K562 (cell line): ENCODE data around the gene G6PC1. TPM values are rescaled to one million over a fixed set of nuclear protein-coding genes. Genes with fewer than 3 reads are reported as not detected.

ENCODE experiments used
- ATAC-seq: fragments of 200-7000 bp; cut with Tn5 transposase; 3 replicates; pipeline ENCODE4 v1.9.1; 2020; ENCODE audit warnings: moderate library complexity
- BruUV-seq: library from RNA; stranded (reverse); fragments of 400-500 nt; replicated peaks from 2 replicates; lab custom pipeline; 2021; lab: Mats Ljungman, UMichigan
- CTCF ChIA-PET: fragments of 300-600 bp; formaldehyde crosslinking; extraction: SDS; loops from one replicate; lab custom pipeline; 2021; ENCODE audit warnings: low intra/inter-chr PET ratio; lab: Yijun Ruan, JAX
- POLR2A ChIA-PET: fragments of 300-600, 350-650 bp; sonication (Branson Sonifier 250); formaldehyde crosslinking; extraction: SDS; loops from one replicate; lab custom pipeline; 2021; ENCODE audit warnings: antibody characterized with exemption, inconsistent platforms; lab: Yijun Ruan, JAX
- DNase-seq, 4 experiments: peaks; one replicate each; pipeline versions ENCODE4 v3.0.0 to v3.0.0-alpha.2; 2011 to 2018; ENCODE audit warnings: low spot score in 3 of 4, mixed read lengths in 3 of 4; ENCODE audit errors: extremely low read depth in 1 of 4
- FAIRE-seq: peaks from 2 replicates; lab custom pipeline; 2011; peaks lifted over from hg19 to GRCh38; lab: Jason Lieb, UNC
- H2AFZ ChIP-seq: 2 replicates; pipeline ENCODE4 v1.6.0; 2011; ENCODE audit warnings: low read depth, low read length, control low read depth, inconsistent platforms
- H3K27ac ChIP-seq: fragments of 200-600 bp; 3 replicates; pipeline ENCODE4 v1.8.0; 2011; ENCODE audit warnings: low read depth, mild to moderate bottlenecking, control low read depth, inconsistent platforms, low read length, moderate library complexity, mixed read lengths; ENCODE audit errors: extremely low read depth
- H3K27me3 ChIP-seq, 2 experiments: fragments of 300-600 bp in 1 of 2; 2 replicates in 1 of 2; 3 replicates in 1 of 2; pipeline versions ENCODE4 v1.6.0 to v1.8.0; 2011; ENCODE audit warnings: inconsistent platforms in 2 of 2, low read length in 2 of 2, mild to moderate bottlenecking in 1 of 2, mixed read lengths in 1 of 2, moderate library complexity in 1 of 2; ENCODE audit not compliant: control insufficient read depth in 2 of 2, insufficient read depth in 2 of 2
- H3K36me3 ChIP-seq: fragments of 300-600 bp; 3 replicates; pipeline ENCODE4 v1.8.0; 2011; ENCODE audit warnings: mild to moderate bottlenecking, low read length, inconsistent platforms; ENCODE audit not compliant: control insufficient read depth, insufficient read depth
- H3K4me1 ChIP-seq, 2 experiments: fragments of 200-600 bp in 1 of 2; replicated peaks in 1 of 2; 2 replicates in 1 of 2; 3 replicates in 1 of 2; pipeline versions ENCODE4 v1.5.1 to v1.8.0; 2011; ENCODE audit warnings: inconsistent platforms in 2 of 2, low read length in 2 of 2, mild to moderate bottlenecking in 1 of 2, mixed read lengths in 1 of 2, moderate library complexity in 1 of 2; ENCODE audit not compliant: control insufficient read depth in 2 of 2, insufficient read depth in 2 of 2
- H3K4me2 ChIP-seq: 2 replicates; pipeline ENCODE4 v1.6.1; 2011; ENCODE audit warnings: low read length, control low read depth, inconsistent platforms, mixed read lengths; ENCODE audit not compliant: insufficient read depth
- H3K4me3 ChIP-seq: fragments of 200-600 bp; sonication (generic), shearing (Covaris generic); 2 replicates; pipeline ENCODE4 v1.5.1; 2016; ENCODE audit warnings: control low read depth, inconsistent platforms
- H3K79me2 ChIP-seq: fragments of 200-600 bp; 3 replicates; pipeline ENCODE4 v1.8.0; 2011; ENCODE audit warnings: low read length, inconsistent platforms; ENCODE audit not compliant: control insufficient read depth, insufficient read depth
- H3K9ac ChIP-seq, 2 experiments: 2 replicates each; pipeline versions ENCODE4 v1.6.0 to v1.6.1; 2011; ENCODE audit warnings: low read depth in 2 of 2, low read length in 2 of 2, control low read depth in 1 of 2, inconsistent platforms in 1 of 2, mild to moderate bottlenecking in 1 of 2, mixed read lengths in 1 of 2; ENCODE audit not compliant: insufficient read depth in 1 of 2
- H3K9me1 ChIP-seq: one replicate; pipeline ENCODE4 v1.6.0; 2011; ENCODE audit warnings: inconsistent platforms, mild to moderate bottlenecking, low read length, moderate library complexity; ENCODE audit not compliant: control insufficient read depth, insufficient read depth
- H3K9me3 ChIP-seq: replicated peaks from 2 replicates; pipeline ENCODE4 v1.5.1; 2011; ENCODE audit warnings: low read depth, low read length, inconsistent platforms; ENCODE audit not compliant: control insufficient read depth, insufficient read depth
- H4K20me1 ChIP-seq: replicated peaks from 2 replicates; pipeline ENCODE4 v1.6.1; 2011; ENCODE audit warnings: low read length, inconsistent platforms, mixed read lengths; ENCODE audit not compliant: control insufficient read depth, insufficient read depth
- ETV6 ChIP-seq, 3 experiments: fragments of 150-350 bp in 1 of 3; sonication (generic) in 1 of 3; formaldehyde crosslinking in 1 of 3; IDR thresholded peaks; 2 replicates each; pipeline versions ENCODE4 v1.6.1 to v1.8.0; 2014 to 2022; ENCODE audit warnings: borderline replicate concordance in 2 of 3, low read depth in 2 of 3, antibody characterized with exemption in 1 of 3, low read length in 1 of 3, mild to moderate bottlenecking in 1 of 3, missing genetic modification reagents in 1 of 3
- FOXK1 ChIP-seq: sonication (generic); formaldehyde crosslinking; IDR thresholded peaks from 2 replicates; pipeline ENCODE4 v1.8.0; 2022; ENCODE audit warnings: missing genetic modification reagents, mild to moderate bottlenecking, borderline replicate concordance
- HDAC6 ChIP-seq: IDR thresholded peaks from 2 replicates; pipeline ENCODE4 v1.6.1; 2012; ENCODE audit warnings: low read depth, mild to moderate bottlenecking, control low read depth, inconsistent platforms, low read length, moderate library complexity
- KLF1 ChIP-seq: fragments of 450-650 bp; IDR thresholded peaks from 2 replicates; pipeline ENCODE4 v1.6.1; 2016; ENCODE audit warnings: missing genetic modification characterization, missing compliant biosample characterization
- MCM3 ChIP-seq: fragments of 450-650 bp; IDR thresholded peaks from 2 replicates; pipeline ENCODE4 v1.6.1; 2016
- PHTF2 ChIP-seq: fragments of 250-450 bp; sonication (Bioruptor Pico); IDR thresholded peaks from 2 replicates; pipeline ENCODE4 v1.5.0; 2021; ENCODE audit warnings: mild to moderate bottlenecking
- PPARD ChIP-seq: fragments of 250-450 bp; sonication (Bioruptor Pico); IDR thresholded peaks from 2 replicates; pipeline ENCODE4 v1.8.0; 2022; ENCODE audit warnings: inconsistent platforms, mild to moderate bottlenecking, moderate library complexity
- WGBS: fragments of 100-300 bp; shearing (Covaris generic); methylation state at CpG from one replicate; pipeline ENCODE4 v1.1.6; 2016; ENCODE audit warnings: low coverage, mixed read lengths; ENCODE audit not compliant: insufficient coverage; ENCODE audit errors: missing lambda C conversion rate; 5-methylcytosine and 5-hydroxymethylcytosine counted together
- in situ Hi-C: fragments of 300-500 bp; cut with MboI; formaldehyde crosslinking; loops from 4 replicates; pipeline ENCODE4 v1.15.0; 2018; ENCODE audit warnings: inconsistent platforms, mixed read lengths
- intact Hi-C: fragments of 100-400 bp; cut with micrococcal nuclease; formaldehyde crosslinking; loops from 2 replicates; pipeline ENCODE4 v1.14.2; 2022
- polyA plus RNA-seq, 8 experiments: library from polyadenylated mRNA; depleted of rRNA in 4 of 8; stranded (reverse) in 5 of 8; unstranded in 3 of 8; fragments of >200 nt; fragmentation: Nextera tagmentation in 2 of 8; fragmentation: Illumina TruSeq in 1 of 8; extraction: Ambion mirVana in 2 of 8; extraction: Trizol in 1 of 8; gene quantifications; 2 replicates each; pipeline versions ENCODE4 v1.2.1 to v1.2.3, GENCODE V29; 2011 to 2014; ENCODE audit warnings: inconsistent platforms in 1 of 8, missing spikeins in 1 of 8
- total RNA-seq, 7 experiments: library from RNA; depleted of rRNA in 6 of 7; stranded (reverse); fragments of >200 nt in 6 of 7; fragmentation: Illumina TruSeq in 2 of 7; extraction: Trizol in 2 of 7; gene quantifications; 2 replicates each; pipeline versions ENCODE4 v1.2.1 to v1.2.3, GENCODE V29; 2011 to 2021; ENCODE audit warnings: low replicate concordance in 1 of 7
- TF ChIP-seq, protein P1 (sequence below): sonication (generic); formaldehyde crosslinking; IDR thresholded peaks from 2 replicates; pipeline ENCODE4 v1.8.0; 2022; ENCODE audit warnings: mild to moderate bottlenecking, low read depth, missing genetic modification reagents

Gene G6PC1
- total and polyA plus RNA-seq, 9 of the 15 experiments (the other 6 are each of a cell fraction or from before 2014, with no cell fraction given) = not detected

DNA sequence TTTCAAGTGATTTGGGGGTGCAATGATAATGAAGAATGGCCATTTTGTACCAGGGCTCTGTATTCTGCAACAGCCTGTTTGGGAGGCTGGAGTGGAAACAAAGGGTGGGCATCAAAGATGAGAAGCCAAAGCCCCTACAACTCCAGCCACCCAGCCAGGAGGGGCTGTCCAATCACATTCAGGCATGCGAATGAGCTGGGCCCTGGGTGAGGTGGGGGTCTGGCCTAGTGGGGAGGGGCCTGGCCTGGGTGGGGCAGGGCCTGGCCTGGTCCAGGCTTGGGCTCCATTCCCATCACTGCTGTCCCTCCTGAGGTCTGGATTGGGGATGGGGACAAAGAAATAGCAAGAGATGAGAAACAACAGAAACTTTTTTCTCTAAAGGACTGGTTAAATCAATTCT, 43.2 kb upstream of the G6PC1 start:
- Histone ChIP-seq H3K9me3 (no peaks in the 10 kb centered on the region), H3K27me3 (0 out of 5 replicates have a peak, but pooled peaks cover 0 to 9% of the 10 kb centered on the region in 2 experiments), H3K4me3 (no peak overlapping the region), H3K9me1 (no peaks in the 10 kb centered on the region), H3K4me2 (no peak overlapping the region), H3K9ac (no peak overlapping the region), H3K36me3 (no peaks in the 10 kb centered on the region), H3K79me2 (no peaks in the 10 kb centered on the region), H4K20me1 (no peaks in the 10 kb centered on the region), H2AFZ (no peak overlapping the region), H3K27ac (no peak overlapping the region), H3K4me1 (peaks cover 0 to 3% of the 10 kb centered on the region in 2 experiments; a peak in 1 of 5 replicates)
- 50% methylated on average over 1 of the region's 1 CpG for WGBS
- no TSS peak for BruUV-seq
- FAIRE-seq (no peak), DNase-seq (no peak), ATAC-seq (no peak)
- intact Hi-C loops = no loop called here
- TF ChIP-seq MCM3 = no peak
- no peak for TF ChIP-seq PPARD (CRISPR knock-in tag)
- TF ChIP-seq ETV6 (IDR thresholded peaks at IDR 0.05; ENCODE audit: borderline replicate concordance in 1 of 2, low read depth in 2 of 2, low read length in 1 of 2) = no peak
- no peak for TF ChIP-seq ETV6 (CRISPR knock-in tag; IDR thresholded peaks at IDR 0.05; ENCODE audit: borderline replicate concordance)
- TF ChIP-seq PHTF2 (CRISPR knock-in tag) = no peak
- TF ChIP-seq FOXK1 (CRISPR knock-in tag) = no peak
- TF ChIP-seq, protein P1, sequence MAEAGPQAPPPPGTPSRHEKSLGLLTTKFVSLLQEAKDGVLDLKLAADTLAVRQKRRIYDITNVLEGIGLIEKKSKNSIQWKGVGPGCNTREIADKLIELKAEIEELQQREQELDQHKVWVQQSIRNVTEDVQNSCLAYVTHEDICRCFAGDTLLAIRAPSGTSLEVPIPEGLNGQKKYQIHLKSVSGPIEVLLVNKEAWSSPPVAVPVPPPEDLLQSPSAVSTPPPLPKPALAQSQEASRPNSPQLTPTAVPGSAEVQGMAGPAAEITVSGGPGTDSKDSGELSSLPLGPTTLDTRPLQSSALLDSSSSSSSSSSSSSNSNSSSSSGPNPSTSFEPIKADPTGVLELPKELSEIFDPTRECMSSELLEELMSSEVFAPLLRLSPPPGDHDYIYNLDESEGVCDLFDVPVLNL (CRISPR knock-in tag) = no peak
- TF ChIP-seq HDAC6 = no peak
- TF ChIP-seq KLF1 (tag) = no peak
- POLR2A ChIA-PET = interaction anchor here (0.6 kb wide), 1 partner anchor 12 kb away, joined by 3 read pairs; no protein-coding TSS in a partner anchor
- in situ Hi-C loops = no loop called here
- CTCF ChIA-PET = no interaction called here
